Endodermal cell (in vitro differentiated cells): Measurements from ENCODE around the gene TRIM22. TPM values are rescaled to one million over a fixed set of nuclear protein-coding genes. Genes with fewer than 3 reads are reported as not detected.

Experiments
- DNase-seq: peaks from one replicate; pipeline ENCODE4 v3.0.0-alpha.2; 2017
- H3K27ac ChIP-seq: 2 replicates; pipeline ENCODE4 v1.5.1; 2013; ENCODE audit warnings: mild to moderate bottlenecking, low read depth, low read length, moderate library complexity
- H3K27me3 ChIP-seq: 2 replicates; pipeline ENCODE4 v1.6.1; 2013; ENCODE audit warnings: mild to moderate bottlenecking, low read length, moderate library complexity; ENCODE audit not compliant: insufficient read depth, control insufficient read depth, poor library complexity, severe bottlenecking
- H3K36me3 ChIP-seq: 2 replicates; pipeline ENCODE4 v1.7.0; 2013; ENCODE audit warnings: mild to moderate bottlenecking, low read length, moderate library complexity; ENCODE audit not compliant: control insufficient read depth, insufficient read depth
- H3K4me1 ChIP-seq: one replicate; pipeline ENCODE4 v1.7.0; 2013; ENCODE audit warnings: low read length; ENCODE audit not compliant: control insufficient read depth, insufficient read depth
- H3K4me3 ChIP-seq: 2 replicates; pipeline ENCODE4 v1.5.1; 2013; ENCODE audit warnings: mild to moderate bottlenecking, low read length, moderate library complexity
- H3K9ac ChIP-seq: 2 replicates; pipeline ENCODE4 v1.6.1; 2013; ENCODE audit warnings: mild to moderate bottlenecking, low read length, moderate library complexity; ENCODE audit not compliant: poor library complexity, severe bottlenecking; ENCODE audit errors: extremely low read depth
- H3K9me3 ChIP-seq: 2 replicates; pipeline ENCODE4 v1.6.1; 2013; ENCODE audit warnings: mild to moderate bottlenecking, low read length, moderate library complexity; ENCODE audit not compliant: control insufficient read depth
- H3K27ac Mint-ChIP-seq: 2 replicates; pipeline ENCODE4 v1.8.0; 2020; ENCODE audit warnings: mixed read lengths
- H3K27me3 Mint-ChIP-seq: 2 replicates; pipeline ENCODE4 v1.8.0; 2021; ENCODE audit warnings: mild to moderate bottlenecking, mixed read lengths; ENCODE audit not compliant: insufficient read depth
- H3K36me3 Mint-ChIP-seq: 2 replicates; pipeline ENCODE4 v1.8.0; 2020; ENCODE audit warnings: low read depth, mixed read lengths
- H3K4me1 Mint-ChIP-seq: 2 replicates; pipeline ENCODE4 v1.8.0; 2020; ENCODE audit warnings: mixed read lengths
- H3K4me3 Mint-ChIP-seq: 2 replicates; pipeline ENCODE4 v1.8.0; 2020; ENCODE audit warnings: mild to moderate bottlenecking, moderate library complexity, mixed read lengths
- H3K9me3 Mint-ChIP-seq: 2 replicates; pipeline ENCODE4 v1.8.0; 2020; ENCODE audit warnings: mild to moderate bottlenecking, mixed read lengths
- CTCF ChIP-seq: fragments of 200-600 bp; sonication (generic); conservative IDR thresholded peaks from 2 replicates; pipeline ENCODE4 v1.5.0; 2021; ENCODE audit warnings: antibody characterized with exemption, mild to moderate bottlenecking
- WGBS, 2 experiments: methylation state at CpG; one replicate each; pipeline versions ENCODE4 v1.1.5 to v1.1.7; 2013; ENCODE audit warnings: missing lambda C conversion rate in 2 of 2, mixed read lengths in 1 of 2; ENCODE audit not compliant: insufficient coverage in 1 of 2, insufficient read length in 1 of 2; 5-methylcytosine and 5-hydroxymethylcytosine counted together
- total RNA-seq, 2 donors: library from RNA; stranded (reverse); fragmentation: NEBNext Ultra II Directional in 1 of 2; extraction: Animal tissue kit (Norgen Biotek cat#: 25700) in 1 of 2; gene quantifications; 2 replicates in 1 of 2; 3 replicates in 1 of 2; pipeline ENCODE4 v1.2.1, GENCODE V29; 2021

Gene TRIM22
- total RNA-seq, 2 donors from 2014 or later = 1.1 to 3.1 TPM

DNA sequence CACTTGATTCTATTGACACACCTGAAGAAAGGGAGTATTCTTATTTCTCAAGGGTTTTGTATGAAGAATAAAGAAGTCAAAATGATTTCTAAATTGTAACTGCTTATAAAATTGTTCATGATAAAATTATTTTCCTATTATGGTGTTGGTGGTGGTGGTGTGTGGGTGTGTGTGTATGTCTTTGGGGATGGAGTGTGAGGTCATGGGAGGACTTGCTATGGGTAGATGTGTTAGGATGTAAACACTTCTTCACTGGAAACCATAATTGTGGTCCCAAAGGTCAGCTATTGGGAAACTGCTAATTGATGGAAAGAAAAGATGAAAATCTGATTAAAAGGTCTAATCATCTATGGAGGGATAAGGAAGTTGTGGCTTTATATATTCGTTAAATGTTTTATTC, 5.1 kb downstream of the TRIM22 start:
- 95 to 100% methylated on average over 1 of the region's 1 CpG for WGBS, 2 experiments

DNA sequence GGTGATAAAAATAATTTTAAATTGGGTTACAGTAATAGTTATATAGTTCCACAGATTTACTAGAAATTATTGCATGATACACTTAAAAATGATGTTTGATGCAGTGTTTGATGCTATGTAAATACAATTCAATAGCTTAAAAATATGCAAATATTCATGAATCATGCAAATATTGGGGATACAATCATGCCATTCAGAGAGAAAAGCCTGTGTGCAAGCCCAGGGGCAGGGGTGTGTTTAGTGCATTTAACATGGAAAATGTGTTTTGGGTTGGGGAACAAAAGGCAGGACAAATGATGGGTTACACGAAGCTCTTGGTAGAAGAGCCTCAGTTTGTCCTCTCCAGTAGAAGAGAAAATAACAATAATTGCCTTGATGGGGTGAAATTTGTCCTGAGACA, 6.0 kb downstream of the TRIM22 start:
- peaks cover 5% of the 10 kb centered on the region for H3K9me3 ChIP-seq
- no peak for TF ChIP-seq CTCF
- H3K36me3 ChIP-seq = no peaks in the 10 kb centered on the region
- H3K4me3 ChIP-seq = no peak overlapping the region
- peaks cover 4% of the 10 kb centered on the region for H3K9me3 Mint-ChIP-seq
- H3K36me3 Mint-ChIP-seq = no peaks in the 10 kb centered on the region
- H3K27me3 ChIP-seq = no peaks in the 10 kb centered on the region
- WGBS, 2 experiments = 89 to 100% methylated on average over 1 of the region's 1 CpG
- DNase-seq = no peak
- no peak overlapping the region for H3K27ac Mint-ChIP-seq
- no peaks in the 10 kb centered on the region for H3K4me1 ChIP-seq
- no peak overlapping the region for H3K9ac ChIP-seq
- no peak overlapping the region for H3K4me3 Mint-ChIP-seq
- no peak overlapping the region for H3K27ac ChIP-seq
- no peaks in the 10 kb centered on the region for H3K27me3 Mint-ChIP-seq
- peaks cover 3% of the 10 kb centered on the region for H3K4me1 Mint-ChIP-seq

More for the DNA sequence above, 5.1 kb downstream of the TRIM22 start:
- Mint-ChIP-seq H3K27ac (no peak overlapping the region), H3K4me3 (no peak overlapping the region), H3K9me3 (peaks cover 4% of the 10 kb centered on the region), H3K4me1 (peaks cover 11% of the 10 kb centered on the region), H3K27me3 (no peaks in the 10 kb centered on the region), H3K36me3 (no peaks in the 10 kb centered on the region)
- H3K4me1 ChIP-seq = no peaks in the 10 kb centered on the region
- DNase-seq = no peak
- H3K4me3 ChIP-seq = no peak overlapping the region
- no peak overlapping the region for H3K27ac ChIP-seq
- no peaks in the 10 kb centered on the region for H3K36me3 ChIP-seq
- H3K9ac ChIP-seq = no peak overlapping the region
- no peaks in the 10 kb centered on the region for H3K27me3 ChIP-seq
- peaks cover 5% of the 10 kb centered on the region for H3K9me3 ChIP-seq
- TF ChIP-seq CTCF = no peak

DNA sequence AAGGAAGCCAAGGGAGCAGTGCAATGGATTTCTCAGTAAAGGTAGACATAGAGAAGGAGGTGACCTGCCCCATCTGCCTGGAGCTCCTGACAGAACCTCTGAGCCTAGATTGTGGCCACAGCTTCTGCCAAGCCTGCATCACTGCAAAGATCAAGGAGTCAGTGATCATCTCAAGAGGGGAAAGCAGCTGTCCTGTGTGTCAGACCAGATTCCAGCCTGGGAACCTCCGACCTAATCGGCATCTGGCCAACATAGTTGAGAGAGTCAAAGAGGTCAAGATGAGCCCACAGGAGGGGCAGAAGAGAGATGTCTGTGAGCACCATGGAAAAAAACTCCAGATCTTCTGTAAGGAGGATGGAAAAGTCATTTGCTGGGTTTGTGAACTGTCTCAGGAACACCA, 6.6 kb downstream of the TRIM22 start:
- Histone ChIP-seq H3K4me1 (no peaks in the 10 kb centered on the region), H3K9ac (no peak overlapping the region), H3K36me3 (no peaks in the 10 kb centered on the region), H3K27me3 (no peaks in the 10 kb centered on the region), H3K9me3 (peaks cover 5% of the 10 kb centered on the region), H3K27ac (no peak overlapping the region), H3K4me3 (no peak overlapping the region)
- Mint-ChIP-seq H3K27ac (no peak overlapping the region), H3K36me3 (no peaks in the 10 kb centered on the region), H3K4me3 (no peak overlapping the region), H3K4me1 (no peaks in the 10 kb centered on the region), H3K9me3 (peaks cover 1% of the 10 kb centered on the region), H3K27me3 (no peaks in the 10 kb centered on the region)
- 98 to 100% methylated on average over 2 of the region's 2 CpGs for WGBS, 2 experiments
- no peak for DNase-seq
- TF ChIP-seq CTCF = no peak
